HEK293 (cell line): ENCODE measurements around the gene TDRD9.

Experiments
- CTCF ChIA-PET: fragments of 350-600 bp; formaldehyde crosslinking; extraction: SDS; loops from one replicate; lab custom pipeline; 2021; ENCODE audit warnings: antibody characterized with exemption; lab: Yijun Ruan, JAX
- POLR2A ChIA-PET: fragments of 300-600 bp; formaldehyde crosslinking; extraction: SDS; loops from one replicate; lab custom pipeline; 2020; ENCODE audit warnings: antibody characterized with exemption, inconsistent platforms; lab: Yijun Ruan, JAX
- H3K27ac ChIP-seq: fragments of 200-500 bp; sonication (Bioruptor generic); 2 replicates; pipeline ENCODE4 v1.5.1; 2014; ENCODE audit warnings: low read depth, low read length, control low read depth, inconsistent platforms; ENCODE audit errors: extremely low read depth
- H3K36me3 ChIP-seq, 2 experiments: fragments of 200-500 bp in 1 of 2; sonication (Bioruptor generic) in 1 of 2; 1 replicate in 1 of 2; 2 replicates in 1 of 2; pipeline ENCODE4 v1.5.1; 2014 to 2017; ENCODE audit warnings: inconsistent platforms in 2 of 2, low read length in 2 of 2; ENCODE audit not compliant: control insufficient read depth in 2 of 2, insufficient read depth in 1 of 2
- H3K4me1 ChIP-seq: fragments of 200-500 bp; sonication (Bioruptor generic); 2 replicates; pipeline ENCODE4 v1.5.1; 2014; ENCODE audit warnings: mild to moderate bottlenecking, low read length, inconsistent platforms; ENCODE audit not compliant: control insufficient read depth, insufficient read depth
- H3K4me3 ChIP-seq: 2 replicates; pipeline ENCODE4 v1.5.1; 2011; ENCODE audit warnings: low read depth, mild to moderate bottlenecking, control low read depth, low read length, moderate library complexity
- H3K9me3 ChIP-seq: fragments of 200-500 bp; sonication (Bioruptor generic); 2 replicates; pipeline ENCODE4 v1.5.1; 2014; ENCODE audit warnings: low read depth, low read length, inconsistent platforms; ENCODE audit not compliant: control insufficient read depth, insufficient read depth
- BCL11A ChIP-seq: fragments of 450-650 bp; formaldehyde crosslinking; IDR thresholded peaks from 2 replicates; pipeline ENCODE4 v1.5.1; 2016; ENCODE audit warnings: low read depth, missing biosample characterization, missing genetic modification characterization
- GLIS1 ChIP-seq: fragments of 450-650 bp; formaldehyde crosslinking; IDR thresholded peaks from 2 replicates; pipeline ENCODE4 v1.5.1; 2016; ENCODE audit warnings: missing biosample characterization, missing genetic modification characterization
- GLIS2 ChIP-seq: fragments of 450-650 bp; formaldehyde crosslinking; IDR thresholded peaks from 2 replicates; pipeline ENCODE4 v1.5.1; 2016; ENCODE audit warnings: missing biosample characterization, missing genetic modification characterization
- KLF1 ChIP-seq: fragments of 450-650 bp; formaldehyde crosslinking; IDR thresholded peaks from 2 replicates; pipeline ENCODE4 v1.5.1; 2016; ENCODE audit warnings: missing biosample characterization, missing genetic modification characterization
- KLF8 ChIP-seq: fragments of 450-650 bp; formaldehyde crosslinking; IDR thresholded peaks from 2 replicates; pipeline ENCODE4 v1.5.1; 2016; ENCODE audit warnings: missing biosample characterization, missing genetic modification characterization
- ZIC2 ChIP-seq: fragments of 450-650 bp; formaldehyde crosslinking; IDR thresholded peaks from 2 replicates; pipeline ENCODE4 v1.5.1; 2016; ENCODE audit warnings: missing biosample characterization, missing genetic modification characterization
- ZNF24 ChIP-seq: fragments of 450-650 bp; formaldehyde crosslinking; IDR thresholded peaks from 2 replicates; pipeline ENCODE4 v1.5.1; 2016; ENCODE audit warnings: missing biosample characterization, missing genetic modification characterization
- ZNF335 ChIP-seq: fragments of 450-650 bp; formaldehyde crosslinking; conservative IDR thresholded peaks from 2 replicates; pipeline ENCODE4 v1.5.1; 2016; ENCODE audit warnings: missing biosample characterization, missing genetic modification characterization
- ZNF558 ChIP-seq: fragments of 450-650 bp; formaldehyde crosslinking; IDR thresholded peaks from 2 replicates; pipeline ENCODE4 v1.5.1; 2016; ENCODE audit warnings: missing biosample characterization, missing genetic modification characterization
- ZNF654 ChIP-seq: fragments of 450-650 bp; formaldehyde crosslinking; IDR thresholded peaks from 2 replicates; pipeline ENCODE4 v1.5.1; 2016; ENCODE audit warnings: low read depth, missing biosample characterization, missing genetic modification characterization
- ZSCAN30 ChIP-seq: fragments of 450-650 bp; IDR thresholded peaks from 2 replicates; pipeline ENCODE4 v1.5.1; 2018; ENCODE audit warnings: missing biosample characterization, mild to moderate bottlenecking, missing genetic modification characterization, moderate library complexity
- TF ChIP-seq, protein P1 (sequence below): fragments of 450-650 bp; formaldehyde crosslinking; IDR thresholded peaks from 2 replicates; pipeline ENCODE4; 2016; ENCODE audit warnings: missing biosample characterization, missing genetic modification characterization
- TF ChIP-seq, protein P2 (sequence below): fragments of 450-650 bp; formaldehyde crosslinking; IDR thresholded peaks from 2 replicates; pipeline ENCODE4 v1.5.1; 2016; ENCODE audit warnings: missing biosample characterization, missing genetic modification characterization
- TF ChIP-seq, protein P3 (sequence below): fragments of 450-650 bp; formaldehyde crosslinking; IDR thresholded peaks from 2 replicates; pipeline ENCODE4 v1.5.1; 2016; ENCODE audit warnings: missing biosample characterization, missing genetic modification characterization

TDRD9 gene

DNA sequence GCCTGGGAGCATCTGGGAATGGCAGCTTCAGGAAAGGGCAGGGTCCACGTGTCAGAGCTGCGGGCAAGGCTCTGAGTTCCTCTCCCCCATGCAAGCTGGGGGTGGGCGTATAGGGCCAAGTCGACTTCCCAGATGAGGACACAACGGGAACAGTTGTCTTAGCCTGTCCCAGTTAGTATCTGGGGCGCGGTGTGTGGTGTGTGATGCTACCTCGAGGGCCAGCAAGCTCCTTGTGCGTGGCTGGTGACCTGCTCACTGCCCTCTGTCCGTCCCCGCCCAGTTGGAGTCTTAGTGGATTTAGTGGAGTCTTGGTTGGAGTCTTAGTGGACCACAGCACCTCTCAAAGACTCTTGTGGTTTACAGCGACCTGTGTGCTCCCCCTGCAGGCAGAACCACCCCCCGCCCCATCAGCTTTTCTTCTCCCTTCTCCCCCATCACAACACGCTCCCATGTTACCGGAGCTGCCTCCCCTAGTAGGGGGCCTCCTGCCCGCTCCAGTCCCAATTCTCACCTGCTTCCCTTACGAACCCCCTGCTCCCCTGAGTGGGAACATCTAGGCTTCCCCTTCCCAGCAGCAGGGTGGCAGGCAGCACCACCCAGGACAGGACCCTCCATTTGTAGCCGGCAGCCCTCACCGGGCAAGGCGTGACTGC, 165.9 kb downstream of the TDRD9 start:
- no peaks in the 10 kb centered on the region for H3K9me3 ChIP-seq
- TF ChIP-seq ZNF335 (tag by site-specific recombination) (peak; percentile 91), ZNF558 (tag by site-specific recombination) (no peak), KLF1 (tag by site-specific recombination) (peak; percentile 19)
- TF ChIP-seq, all 188 proteins: peak for 2
- H3K4me1 ChIP-seq = no peaks in the 10 kb centered on the region
- no peak overlapping the region for H3K27ac ChIP-seq
- H3K4me3 ChIP-seq = no peak overlapping the region
- ChIA-PET CTCF (interaction anchor here (0.5 to 3.0 kb wide), 25 partner anchors 8 to 546 kb away, joined by 3 to 20 read pairs (median 4); partner anchors contain the start of gene ASPG), POLR2A (no interaction called here)
- no peaks in the 10 kb centered on the region for H3K36me3 ChIP-seq

DNA sequence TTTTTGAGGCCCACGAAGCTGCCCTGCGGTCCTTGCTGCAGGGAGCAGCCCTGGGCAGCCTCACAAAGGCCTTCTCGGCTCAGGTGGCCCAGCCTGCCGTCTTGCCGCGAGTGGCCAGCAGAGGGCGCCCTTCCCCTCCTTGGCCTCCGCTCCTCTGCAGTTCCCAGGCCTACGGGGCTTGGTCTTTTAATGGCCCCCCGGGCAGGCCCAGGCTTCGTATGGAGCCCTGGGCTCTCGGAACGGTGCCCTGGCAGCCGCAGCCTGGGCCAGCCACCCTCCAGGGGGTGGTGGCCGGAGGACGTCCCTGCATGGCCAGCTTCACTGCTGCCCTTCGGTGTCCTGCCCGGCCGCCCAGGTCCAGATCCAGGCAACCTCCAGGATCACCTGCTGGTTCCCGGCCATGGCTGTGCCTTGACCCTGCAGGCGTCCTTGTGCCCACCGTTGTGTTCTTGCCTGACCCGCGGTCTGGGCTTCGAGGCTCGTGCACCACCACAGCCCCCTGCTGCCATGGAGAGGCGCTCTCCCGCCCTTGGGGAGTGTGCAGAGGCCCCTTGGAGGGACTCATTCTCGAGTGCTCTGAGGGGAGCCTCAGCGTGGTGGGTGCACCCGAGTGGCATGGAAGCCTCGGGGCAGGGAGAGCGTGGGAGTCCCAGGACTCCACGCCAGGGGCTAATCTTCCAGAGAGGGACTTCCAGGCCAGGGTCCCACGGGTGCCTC, 166.6 kb downstream of the TDRD9 start:
- Histone ChIP-seq H3K27ac (no peak overlapping the region), H3K4me1 (no peaks in the 10 kb centered on the region), H3K9me3 (no peaks in the 10 kb centered on the region), H3K36me3 (no peaks in the 10 kb centered on the region), H3K4me3 (no peak overlapping the region)
- TF ChIP-seq GLIS2 (tag by site-specific recombination) = peak; percentile 71
- TF ChIP-seq GLIS1 (tag by site-specific recombination) = peak; percentile 83
- peak; percentile 37; the same call in 1 of the 2 replicates for TF ChIP-seq KLF8 (tag by site-specific recombination)
- peak; percentile 44 for TF ChIP-seq ZNF654
- TF ChIP-seq, protein P1, sequence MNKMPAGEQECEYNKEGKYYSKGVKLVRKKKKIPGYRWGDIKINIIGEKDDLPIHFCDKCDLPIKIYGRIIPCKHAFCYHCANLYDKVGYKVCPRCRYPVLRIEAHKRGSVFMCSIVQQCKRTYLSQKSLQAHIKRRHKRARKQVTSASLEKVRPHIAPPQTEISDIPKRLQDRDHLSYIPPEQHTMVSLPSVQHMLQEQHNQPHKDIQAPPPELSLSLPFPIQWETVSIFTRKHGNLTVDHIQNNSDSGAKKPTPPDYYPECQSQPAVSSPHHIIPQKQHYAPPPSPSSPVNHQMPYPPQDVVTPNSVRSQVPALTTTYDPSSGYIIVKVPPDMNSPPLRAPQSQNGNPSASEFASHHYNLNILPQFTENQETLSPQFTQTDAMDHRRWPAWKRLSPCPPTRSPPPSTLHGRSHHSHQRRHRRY (tag by site-specific recombination) = no peak
- TF ChIP-seq, protein P2, sequence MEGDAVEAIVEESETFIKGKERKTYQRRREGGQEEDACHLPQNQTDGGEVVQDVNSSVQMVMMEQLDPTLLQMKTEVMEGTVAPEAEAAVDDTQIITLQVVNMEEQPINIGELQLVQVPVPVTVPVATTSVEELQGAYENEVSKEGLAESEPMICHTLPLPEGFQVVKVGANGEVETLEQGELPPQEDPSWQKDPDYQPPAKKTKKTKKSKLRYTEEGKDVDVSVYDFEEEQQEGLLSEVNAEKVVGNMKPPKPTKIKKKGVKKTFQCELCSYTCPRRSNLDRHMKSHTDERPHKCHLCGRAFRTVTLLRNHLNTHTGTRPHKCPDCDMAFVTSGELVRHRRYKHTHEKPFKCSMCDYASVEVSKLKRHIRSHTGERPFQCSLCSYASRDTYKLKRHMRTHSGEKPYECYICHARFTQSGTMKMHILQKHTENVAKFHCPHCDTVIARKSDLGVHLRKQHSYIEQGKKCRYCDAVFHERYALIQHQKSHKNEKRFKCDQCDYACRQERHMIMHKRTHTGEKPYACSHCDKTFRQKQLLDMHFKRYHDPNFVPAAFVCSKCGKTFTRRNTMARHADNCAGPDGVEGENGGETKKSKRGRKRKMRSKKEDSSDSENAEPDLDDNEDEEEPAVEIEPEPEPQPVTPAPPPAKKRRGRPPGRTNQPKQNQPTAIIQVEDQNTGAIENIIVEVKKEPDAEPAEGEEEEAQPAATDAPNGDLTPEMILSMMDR (tag by site-specific recombination) = peak; percentile 95
- TF ChIP-seq, protein P3, sequence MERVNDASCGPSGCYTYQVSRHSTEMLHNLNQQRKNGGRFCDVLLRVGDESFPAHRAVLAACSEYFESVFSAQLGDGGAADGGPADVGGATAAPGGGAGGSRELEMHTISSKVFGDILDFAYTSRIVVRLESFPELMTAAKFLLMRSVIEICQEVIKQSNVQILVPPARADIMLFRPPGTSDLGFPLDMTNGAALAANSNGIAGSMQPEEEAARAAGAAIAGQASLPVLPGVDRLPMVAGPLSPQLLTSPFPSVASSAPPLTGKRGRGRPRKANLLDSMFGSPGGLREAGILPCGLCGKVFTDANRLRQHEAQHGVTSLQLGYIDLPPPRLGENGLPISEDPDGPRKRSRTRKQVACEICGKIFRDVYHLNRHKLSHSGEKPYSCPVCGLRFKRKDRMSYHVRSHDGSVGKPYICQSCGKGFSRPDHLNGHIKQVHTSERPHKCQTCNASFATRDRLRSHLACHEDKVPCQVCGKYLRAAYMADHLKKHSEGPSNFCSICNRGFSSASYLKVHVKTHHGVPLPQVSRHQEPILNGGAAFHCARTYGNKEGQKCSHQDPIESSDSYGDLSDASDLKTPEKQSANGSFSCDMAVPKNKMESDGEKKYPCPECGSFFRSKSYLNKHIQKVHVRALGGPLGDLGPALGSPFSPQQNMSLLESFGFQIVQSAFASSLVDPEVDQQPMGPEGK (tag by site-specific recombination) = peak; percentile 33; the same call in 1 of the 2 replicates
- no peak for TF ChIP-seq ZNF24
- TF ChIP-seq ZIC2 = peak; percentile 73
- peak; percentile 73 for TF ChIP-seq ZSCAN30 (tag by site-specific recombination)
- TF ChIP-seq BCL11A (tag by site-specific recombination) = no peak
- ChIA-PET CTCF (interaction anchor here (0.6 to 3.0 kb wide), 22 partner anchors 9 to 545 kb away, joined by 3 to 20 read pairs (median 4); partner anchors contain the start of gene ASPG), POLR2A (no interaction called here)
